ENCODE measurements around the gene USP11.
"Not testable (repeated sequence)": the region's sequence is repeated elsewhere in the genome, so short reads cannot be mapped to it uniquely, and the experiment has no call there.

USP11 gene

DNA sequence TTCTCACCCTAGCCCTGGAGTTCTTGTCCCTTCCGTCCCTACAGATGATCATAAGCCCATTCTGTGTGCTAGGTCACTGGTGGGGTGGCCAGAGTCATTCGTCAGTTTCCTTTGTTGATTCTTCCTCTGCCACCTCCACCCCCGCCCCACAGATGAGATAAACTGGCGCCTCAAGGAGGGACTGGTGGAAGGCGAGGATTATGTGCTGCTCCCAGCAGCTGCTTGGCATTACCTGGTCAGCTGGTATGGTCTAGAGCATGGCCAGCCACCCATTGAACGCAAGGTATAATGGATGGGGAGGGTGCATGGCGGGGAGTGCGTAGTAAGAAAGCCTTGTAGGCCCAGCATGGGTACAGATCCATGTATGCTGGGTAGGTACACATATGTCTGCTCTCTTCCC, 6.4 kb downstream of the USP11 start:
- H3K9me3 Mint-ChIP-seq, result no peaks in the 10 kb centered on the region
- no peak overlapping the region for H3K27ac Mint-ChIP-seq
- peaks cover 6% of the 10 kb centered on the region for H3K4me1 Mint-ChIP-seq (ENCODE audit: low read depth)
- intact Hi-C loops (cut with micrococcal nuclease), result loop anchor here (10.0 kb wide), 1 partner anchor 1336 kb away; the partner anchor contains the start of gene RBM3
- no peaks in the 10 kb centered on the region for H3K27me3 Mint-ChIP-seq
- H3K36me3 Mint-ChIP-seq (ENCODE audit: low read depth), result peaks cover 42% of the 10 kb centered on the region
- no peak overlapping the region for H3K4me3 Mint-ChIP-seq

DNA sequence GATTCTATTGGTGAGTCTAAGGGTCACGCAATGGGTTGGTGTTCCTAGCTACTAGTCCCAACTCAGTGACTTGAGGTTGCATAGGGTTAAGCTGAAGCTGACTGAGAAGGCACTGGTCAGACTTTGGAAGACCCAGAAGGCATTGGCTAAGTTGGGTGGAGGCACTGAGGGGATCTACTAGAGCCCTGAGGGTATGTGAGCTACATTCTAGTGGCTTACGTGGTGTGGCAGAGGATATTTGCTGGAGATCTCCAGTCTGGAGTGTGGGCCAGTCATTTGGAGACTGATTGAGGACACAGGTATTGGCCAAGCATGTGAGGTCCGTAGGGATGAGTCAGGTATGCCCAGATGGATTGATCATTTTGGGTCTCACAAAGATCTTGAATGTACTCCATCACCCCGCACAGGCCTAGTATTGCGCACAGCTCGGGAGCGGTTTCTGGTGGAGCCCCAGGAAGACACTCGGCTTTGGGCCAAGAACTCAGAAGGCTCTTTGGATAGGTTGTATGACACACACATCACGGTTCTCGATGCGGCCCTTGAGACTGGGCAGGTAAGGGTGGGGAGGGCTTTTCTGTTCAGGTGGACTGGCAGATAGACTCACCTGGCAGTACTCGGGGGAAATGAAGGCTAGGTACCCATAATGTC, 7.2 kb downstream of the USP11 start:
- intact Hi-C loops (cut with micrococcal nuclease), result loop anchor here (10.0 kb wide), 1 partner anchor 1335 kb away; the partner anchor contains the start of gene RBM3
- H3K27ac Mint-ChIP-seq, result no peak overlapping the region
- H3K36me3 Mint-ChIP-seq (ENCODE audit: low read depth), result peaks cover 50% of the 10 kb centered on the region
- H3K4me3 Mint-ChIP-seq, result no peak overlapping the region
- H3K27me3 Mint-ChIP-seq, result no peaks in the 10 kb centered on the region
- H3K9me3 Mint-ChIP-seq, result no peaks in the 10 kb centered on the region
- H3K4me1 Mint-ChIP-seq (ENCODE audit: low read depth), result peaks cover 6% of the 10 kb centered on the region

DNA sequence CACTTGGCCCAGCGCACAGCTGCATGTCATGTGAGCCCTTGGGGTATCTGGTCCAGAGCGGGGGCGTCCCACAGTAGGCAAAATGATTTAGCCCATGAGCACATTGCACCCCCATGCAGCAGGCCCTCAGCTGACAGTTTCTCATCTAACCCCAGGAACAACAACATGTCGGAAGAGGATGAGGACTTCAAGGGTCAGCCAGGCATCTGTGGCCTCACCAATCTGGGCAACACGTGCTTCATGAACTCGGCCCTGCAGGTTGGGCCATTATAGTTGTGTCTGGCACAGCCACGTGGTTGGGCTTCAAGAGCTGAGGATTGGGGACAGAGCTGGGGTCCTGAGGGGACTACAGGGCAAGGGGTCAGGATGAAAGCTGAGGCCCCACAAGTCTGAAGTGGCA, 7.8 kb downstream of the USP11 start:
- intact Hi-C loops (cut with micrococcal nuclease), result no loop called here
- peaks cover under 1% of the 10 kb centered on the region for H3K4me1 Mint-ChIP-seq (ENCODE audit: low read depth)
- no peak overlapping the region for H3K4me3 Mint-ChIP-seq
- H3K36me3 Mint-ChIP-seq (ENCODE audit: low read depth), result peaks cover 56% of the 10 kb centered on the region
- no peaks in the 10 kb centered on the region for H3K27me3 Mint-ChIP-seq
- H3K27ac Mint-ChIP-seq, result no peak overlapping the region
- no peaks in the 10 kb centered on the region for H3K9me3 Mint-ChIP-seq

DNA sequence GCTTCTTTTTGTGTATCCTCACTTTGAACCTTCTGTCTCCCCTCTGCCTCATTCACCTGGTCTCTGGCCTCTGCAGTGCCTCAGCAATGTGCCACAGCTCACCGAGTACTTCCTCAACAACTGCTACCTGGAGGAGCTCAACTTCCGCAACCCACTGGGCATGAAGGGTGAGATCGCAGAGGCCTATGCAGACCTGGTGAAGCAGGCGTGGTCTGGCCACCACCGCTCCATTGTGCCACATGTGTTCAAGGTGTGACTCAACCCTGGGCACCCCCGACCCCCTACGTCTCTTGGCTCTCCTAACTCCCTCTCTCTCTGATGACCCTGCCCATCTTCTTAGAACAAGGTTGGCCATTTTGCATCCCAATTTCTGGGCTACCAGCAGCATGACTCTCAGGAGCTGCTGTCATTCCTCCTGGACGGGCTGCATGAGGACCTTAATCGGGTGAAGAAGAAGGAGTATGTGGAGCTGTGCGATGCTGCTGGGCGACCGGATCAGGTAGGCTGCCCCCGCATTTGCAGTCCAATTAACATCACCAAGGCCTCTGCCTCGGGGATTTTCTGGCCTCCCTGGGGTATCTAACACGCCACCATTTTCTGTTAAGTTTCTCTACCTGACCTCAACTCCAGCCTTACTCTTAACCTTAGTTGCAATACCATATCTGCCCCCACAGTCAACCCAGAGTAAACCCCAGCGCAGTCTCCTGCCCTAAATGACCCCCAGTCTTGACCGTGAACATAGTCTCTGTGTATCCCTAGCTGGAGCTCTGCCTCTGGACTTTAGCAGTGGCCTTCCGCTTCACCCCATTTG, 8.6 kb downstream of the USP11 start:
- Mint-ChIP-seq H3K4me3 (no peak overlapping the region), H3K27me3 (no peaks in the 10 kb centered on the region), H3K27ac (no peak overlapping the region), H3K9me3 (no peaks in the 10 kb centered on the region), H3K36me3 (ENCODE audit: low read depth) (peaks cover 64% of the 10 kb centered on the region), H3K4me1 (ENCODE audit: low read depth) (no peaks in the 10 kb centered on the region)
- intact Hi-C loops (cut with micrococcal nuclease), result no loop called here

DNA sequence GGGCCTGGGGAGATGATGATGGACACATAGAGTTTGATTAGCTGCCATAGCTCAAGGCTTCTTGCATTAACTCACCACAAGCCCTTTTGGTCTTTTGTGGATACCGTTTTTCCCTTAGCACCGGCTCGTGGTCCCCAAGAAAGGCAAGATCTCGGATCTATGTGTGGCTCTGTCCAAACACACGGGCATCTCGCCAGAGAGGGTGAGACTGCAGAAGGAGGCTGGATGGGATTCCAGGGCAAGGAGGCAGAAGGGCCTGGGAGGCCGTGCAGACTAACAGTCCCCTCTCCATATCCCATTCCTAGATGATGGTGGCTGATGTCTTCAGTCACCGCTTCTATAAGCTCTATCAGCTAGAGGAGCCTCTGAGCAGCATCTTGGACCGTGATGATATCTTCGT, 9.5 kb downstream of the USP11 start:
- intact Hi-C loops (cut with micrococcal nuclease), result no loop called here
- Mint-ChIP-seq H3K36me3 (ENCODE audit: low read depth) (peaks cover 70% of the 10 kb centered on the region), H3K4me3 (no peak overlapping the region), H3K27ac (no peak overlapping the region), H3K27me3 (no peaks in the 10 kb centered on the region), H3K4me1 (ENCODE audit: low read depth) (no peaks in the 10 kb centered on the region), H3K9me3 (no peaks in the 10 kb centered on the region)

DNA sequence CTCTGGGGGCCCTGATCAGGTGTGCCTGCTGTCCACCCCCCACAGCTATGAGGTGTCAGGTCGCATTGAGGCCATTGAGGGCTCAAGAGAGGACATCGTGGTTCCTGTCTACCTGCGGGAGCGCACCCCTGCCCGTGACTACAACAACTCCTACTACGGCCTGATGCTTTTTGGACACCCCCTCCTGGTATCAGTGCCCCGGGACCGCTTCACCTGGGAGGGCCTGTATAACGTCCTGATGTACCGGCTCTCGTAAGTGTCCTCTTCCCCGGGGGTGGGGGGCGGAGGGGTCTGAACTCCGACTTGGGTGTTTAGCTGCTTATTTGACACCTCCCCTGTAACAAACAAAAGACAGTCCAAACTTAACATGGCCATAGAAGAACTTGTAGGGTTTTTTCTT, 10.5 kb downstream of the USP11 start:
- intact Hi-C loops (cut with micrococcal nuclease), result no loop called here
- Mint-ChIP-seq H3K4me3 (no peak overlapping the region), H3K36me3 (ENCODE audit: low read depth) (peaks cover 80% of the 10 kb centered on the region), H3K4me1 (ENCODE audit: low read depth) (no peaks in the 10 kb centered on the region), H3K9me3 (no peaks in the 10 kb centered on the region), H3K27ac (no peak overlapping the region), H3K27me3 (no peaks in the 10 kb centered on the region)

DNA sequence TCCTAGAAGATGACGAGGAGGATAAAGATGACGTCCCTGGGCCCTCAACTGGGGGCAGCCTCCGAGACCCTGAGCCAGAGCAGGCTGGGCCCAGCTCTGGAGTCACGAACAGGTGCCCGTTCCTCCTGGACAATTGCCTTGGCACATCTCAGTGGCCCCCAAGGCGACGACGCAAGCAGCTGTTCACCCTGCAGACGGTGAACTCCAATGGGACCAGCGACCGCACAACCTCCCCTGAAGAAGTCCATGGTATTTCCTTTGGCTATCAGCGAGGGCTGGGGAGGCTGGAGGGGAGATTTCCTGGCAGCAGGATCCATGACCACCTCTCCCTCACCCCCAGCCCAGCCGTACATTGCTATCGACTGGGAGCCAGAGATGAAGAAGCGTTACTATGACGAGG, 11.9 kb downstream of the USP11 start:
- Mint-ChIP-seq H3K27me3 (no peaks in the 10 kb centered on the region), H3K36me3 (ENCODE audit: low read depth) (peaks cover 77% of the 10 kb centered on the region), H3K9me3 (no peaks in the 10 kb centered on the region), H3K4me3 (no peak overlapping the region), H3K4me1 (ENCODE audit: low read depth) (no peaks in the 10 kb centered on the region), H3K27ac (no peak overlapping the region)
- intact Hi-C loops (cut with micrococcal nuclease), result no loop called here

DNA sequence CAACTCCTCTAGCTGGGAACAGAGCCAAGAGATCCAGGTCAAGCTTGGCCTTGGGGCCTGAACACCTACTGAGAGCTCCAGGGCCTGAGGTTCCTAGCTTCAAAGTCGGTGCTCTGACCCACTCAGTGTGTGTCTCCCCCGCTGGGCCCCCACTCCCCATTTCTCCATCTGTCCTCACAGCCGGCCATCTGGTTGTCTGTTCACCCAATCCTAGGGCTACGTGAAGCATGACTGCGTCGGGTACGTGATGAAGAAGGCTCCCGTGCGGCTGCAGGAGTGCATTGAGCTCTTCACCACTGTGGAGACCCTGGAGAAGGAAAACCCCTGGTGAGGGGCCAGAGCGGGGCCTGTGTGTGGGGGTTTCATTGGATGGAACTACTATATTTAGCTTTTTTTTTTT, 12.3 kb downstream of the USP11 start:
- Mint-ChIP-seq H3K4me1 (ENCODE audit: low read depth) (no peaks in the 10 kb centered on the region), H3K36me3 (ENCODE audit: low read depth) (peaks cover 73% of the 10 kb centered on the region), H3K27ac (no peak overlapping the region), H3K4me3 (no peak overlapping the region), H3K9me3 (no peaks in the 10 kb centered on the region), H3K27me3 (no peaks in the 10 kb centered on the region)
- intact Hi-C loops (cut with micrococcal nuclease), result no loop called here

DNA sequence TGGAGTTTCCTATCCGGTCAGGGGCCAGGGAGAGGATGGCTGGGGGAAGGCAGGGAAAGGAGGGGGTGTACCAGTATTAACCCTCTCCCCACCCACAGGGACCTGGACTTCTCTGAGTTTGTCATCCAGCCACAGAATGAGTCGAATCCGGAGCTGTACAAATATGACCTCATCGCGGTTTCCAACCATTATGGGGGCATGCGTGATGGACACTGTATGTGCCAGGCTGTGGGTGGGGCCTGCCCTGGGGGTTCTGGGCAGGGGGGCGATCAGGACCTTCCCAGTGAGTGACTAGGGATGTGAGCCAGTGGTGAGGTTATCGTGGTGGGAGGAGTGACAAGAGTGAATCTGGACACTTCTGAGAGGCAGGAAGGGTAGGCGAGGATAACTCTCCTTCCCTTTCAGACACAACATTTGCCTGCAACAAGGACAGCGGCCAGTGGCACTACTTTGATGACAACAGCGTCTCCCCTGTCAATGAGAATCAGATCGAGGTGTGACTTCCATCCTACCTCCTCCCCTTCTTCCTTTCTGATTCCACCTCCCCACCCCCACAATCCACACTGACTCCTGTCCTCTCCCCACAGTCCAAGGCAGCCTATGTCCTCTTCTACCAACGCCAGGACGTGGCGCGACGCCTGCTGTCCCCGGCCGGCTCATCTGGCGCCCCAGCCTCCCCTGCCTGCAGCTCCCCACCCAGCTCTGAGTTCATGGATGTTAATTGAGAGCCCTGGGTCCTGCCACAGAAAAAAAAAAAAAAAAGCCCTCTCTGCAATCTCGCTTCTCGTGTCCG, 14.6 kb downstream of the USP11 start:
- Mint-ChIP-seq H3K27me3 (no peaks in the 10 kb centered on the region), H3K36me3 (ENCODE audit: low read depth) (peaks cover 50% of the 10 kb centered on the region), H3K4me1 (ENCODE audit: low read depth) (no peaks in the 10 kb centered on the region), H3K4me3 (no peak overlapping the region), H3K9me3 (no peaks in the 10 kb centered on the region), H3K27ac (no peak overlapping the region)
- intact Hi-C loops (cut with micrococcal nuclease), result no loop called here

DNA sequence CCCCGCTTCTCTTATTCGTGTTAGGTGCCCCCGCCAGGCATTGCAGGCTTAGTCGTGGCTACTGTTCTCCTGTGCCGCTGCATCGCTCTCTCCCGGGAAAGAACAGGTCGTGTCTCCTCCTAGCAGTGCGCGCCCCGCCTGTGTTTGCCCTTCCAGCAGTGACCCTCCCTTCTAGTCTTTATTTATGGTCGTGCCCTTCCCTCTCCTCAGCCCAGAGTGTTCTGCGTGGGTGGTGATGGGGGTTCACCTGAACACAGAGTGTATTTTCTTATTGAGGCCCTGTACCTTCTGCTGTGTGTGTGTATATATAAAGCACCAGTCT, 15.2 kb downstream of the USP11 start:
- no peak overlapping the region for H3K27ac Mint-ChIP-seq

DNA sequence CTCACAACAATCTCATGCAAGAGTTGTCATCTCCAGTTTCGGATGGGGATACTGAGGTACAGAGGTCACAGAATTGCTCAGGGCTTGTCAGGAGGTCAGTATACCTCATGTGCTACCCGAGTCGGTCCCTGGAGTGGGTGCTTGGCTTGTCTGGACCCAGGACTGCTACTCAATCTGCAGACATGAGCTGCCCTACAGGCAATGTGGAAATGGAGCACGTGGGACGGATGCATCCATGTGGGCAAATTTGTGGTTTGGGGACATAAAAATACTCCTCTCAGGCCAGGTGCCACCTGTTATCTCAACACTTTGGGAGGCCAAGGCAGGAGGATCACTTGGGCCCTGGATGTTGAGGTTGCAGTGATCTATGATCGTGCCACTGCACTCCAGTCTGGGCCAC, 15.8 kb downstream of the USP11 start:
- Mint-ChIP-seq H3K27ac (no peak overlapping the region), H3K27me3 (no peaks in the 10 kb centered on the region), H3K9me3 (no peaks in the 10 kb centered on the region)

More for the DNA sequence above, 15.2 kb downstream of the USP11 start:
- H3K27me3 Mint-ChIP-seq, result no peaks in the 10 kb centered on the region
- H3K9me3 Mint-ChIP-seq, result no peaks in the 10 kb centered on the region
- H3K36me3 Mint-ChIP-seq (ENCODE audit: low read depth), result peaks cover 47% of the 10 kb centered on the region
- no peak overlapping the region for H3K4me3 Mint-ChIP-seq
- H3K4me1 Mint-ChIP-seq (ENCODE audit: low read depth), result no peaks in the 10 kb centered on the region
- intact Hi-C loops (cut with micrococcal nuclease), result no loop called here

DNA sequence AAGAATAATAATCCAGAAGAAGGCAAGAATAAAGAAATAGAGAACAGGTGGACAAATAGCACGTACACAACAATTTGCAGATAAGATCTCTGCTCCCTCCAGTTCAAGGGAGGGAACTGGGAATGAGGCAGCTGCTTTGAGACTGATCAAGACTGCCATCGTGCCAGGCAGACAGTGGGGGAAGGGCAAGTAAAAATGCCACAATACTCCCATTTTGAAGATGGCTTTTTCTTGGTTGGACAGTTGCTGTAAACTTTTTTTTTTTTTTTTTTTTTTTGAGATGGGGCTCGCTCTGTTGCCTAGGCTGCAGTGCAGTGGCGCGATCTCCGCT, 17.2 kb downstream of the USP11 start:
- Mint-ChIP-seq H3K27me3 (no peaks in the 10 kb centered on the region), H3K4me3 (no peak overlapping the region), H3K9me3 (no peaks in the 10 kb centered on the region), H3K27ac (no peak overlapping the region), H3K36me3 (ENCODE audit: low read depth) (peaks cover 30% of the 10 kb centered on the region), H3K4me1 (ENCODE audit: low read depth) (no peaks in the 10 kb centered on the region)
- intact Hi-C loops (cut with micrococcal nuclease), result no loop called here

More for the DNA sequence above, 15.8 kb downstream of the USP11 start:
- Mint-ChIP-seq H3K4me3 (no peak overlapping the region), H3K4me1 (ENCODE audit: low read depth) (no peaks in the 10 kb centered on the region), H3K36me3 (ENCODE audit: low read depth) (peaks cover 44% of the 10 kb centered on the region)
- intact Hi-C loops (cut with micrococcal nuclease), result no loop called here

DNA sequence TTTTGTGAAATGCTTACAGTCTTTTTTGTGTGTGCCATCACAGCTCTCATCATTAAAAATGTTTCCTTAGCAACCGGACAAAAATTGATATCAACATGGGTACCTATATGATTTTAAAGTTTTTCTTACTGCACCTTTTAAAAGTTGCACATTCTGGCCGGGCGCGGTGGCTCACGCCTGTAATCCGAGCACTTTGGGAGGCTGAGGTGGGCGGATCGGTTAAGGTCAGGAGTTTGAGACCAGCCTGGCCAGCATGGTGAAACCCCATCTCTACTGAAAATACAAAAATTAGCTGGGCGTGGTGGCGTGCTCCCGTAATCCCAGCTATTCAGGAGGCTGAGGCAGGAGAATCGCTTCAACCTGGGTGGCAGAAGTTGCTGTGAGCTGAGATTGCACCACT, 24.8 kb downstream of the USP11 start:
- H3K4me1 Mint-ChIP-seq (ENCODE audit: low read depth); H3K27ac Mint-ChIP-seq; H3K9me3 Mint-ChIP-seq; H3K36me3 Mint-ChIP-seq (ENCODE audit: low read depth); H3K27me3 Mint-ChIP-seq; H3K4me3 Mint-ChIP-seq; intact Hi-C loops (cut with micrococcal nuclease): not testable (repeated sequence)

DNA sequence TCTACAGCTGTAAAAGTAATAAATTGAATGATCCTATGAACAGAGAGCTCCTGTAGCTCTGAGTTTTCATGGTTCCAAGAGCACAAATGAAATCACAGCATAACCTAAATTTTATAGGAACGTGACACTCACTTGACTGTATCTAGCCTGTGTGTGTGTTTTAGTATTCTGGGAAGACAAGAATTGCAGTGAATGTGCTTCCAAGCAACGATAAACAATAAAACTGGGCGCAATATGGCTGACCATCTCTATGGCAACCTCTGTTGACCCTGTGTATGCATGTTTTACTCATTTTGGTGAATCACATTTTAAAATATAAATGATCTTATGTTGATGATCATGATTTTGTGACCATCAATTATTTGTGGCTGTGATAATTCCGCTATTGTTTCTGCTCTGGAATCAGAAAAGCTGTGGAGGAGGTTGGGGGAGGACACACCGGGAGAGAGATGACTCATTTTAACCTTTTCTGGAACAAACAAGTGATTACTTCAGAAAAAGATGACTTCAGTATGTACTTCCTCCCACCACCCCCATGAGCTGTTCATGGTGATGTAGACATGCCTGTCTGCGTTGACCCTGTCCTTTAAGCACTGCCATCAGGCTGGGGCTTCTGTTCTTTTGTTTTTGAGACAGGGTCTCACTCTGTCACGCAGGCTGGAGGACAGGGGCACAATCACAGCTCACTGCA, 31.8 kb downstream of the USP11 start:
- peaks cover 7% of the 10 kb centered on the region for H3K4me1 Mint-ChIP-seq (ENCODE audit: low read depth)
- H3K27me3 Mint-ChIP-seq, result no peaks in the 10 kb centered on the region
- intact Hi-C loops (cut with micrococcal nuclease), result no loop called here
- no peak overlapping the region for H3K4me3 Mint-ChIP-seq
- no peak overlapping the region for H3K27ac Mint-ChIP-seq
- no peaks in the 10 kb centered on the region for H3K9me3 Mint-ChIP-seq
- no peaks in the 10 kb centered on the region for H3K36me3 Mint-ChIP-seq (ENCODE audit: low read depth)
